B cell (primary cell): Measurements from ENCODE around the gene MBP. TPM values are rescaled to one million over a fixed set of nuclear protein-coding genes. Genes with fewer than 3 reads are reported as not detected.

ENCODE experiments used
- ATAC-seq: fragments of 200-7000 bp; cut with Tn5 transposase; one replicate; pipeline ENCODE4 v1.10.0; 2021; ENCODE audit warnings: low read depth, mild to moderate bottlenecking, moderate number of reproducible peaks, moderate library complexity
- CTCF ChIA-PET: fragments of 350-600 bp; sonication (Branson Sonifier 250); formaldehyde crosslinking; loops from one replicate; lab custom pipeline; 2021; ENCODE audit warnings: antibody characterized with exemption, inconsistent platforms; lab: Charles Lee
- POLR2A ChIA-PET: fragments of 350-600 bp; sonication (Branson Sonifier 250); formaldehyde crosslinking; loops from one replicate; lab custom pipeline; 2021; ENCODE audit warnings: antibody characterized with exemption; lab: Charles Lee
- DNase-seq: peaks from one replicate; pipeline ENCODE4 v3.0.0; 2013
- H2AFZ ChIP-seq: 2 replicates; pipeline ENCODE4 v1.6.1; 2012; ENCODE audit warnings: mild to moderate bottlenecking, low read depth, low read length; ENCODE audit not compliant: insufficient read depth, poor library complexity, severe bottlenecking
- H3K27ac ChIP-seq, 2 donors: 1 replicate in 1 of 2; 2 replicates in 1 of 2; pipeline ENCODE4 v1.5.1; 2012 to 2013; ENCODE audit warnings: low read length in 2 of 2, mild to moderate bottlenecking in 2 of 2, moderate library complexity in 1 of 2
- H3K27me3 ChIP-seq, 4 experiments: fragments of 200-600 bp in 1 of 4; sonication (generic) in 1 of 4; replicated peaks in 1 of 4; 1 replicate in 2 of 4; 2 replicates in 2 of 4; pipeline versions ENCODE4 v1.6.1 to v1.7.0; 2013 to 2016; ENCODE audit warnings: low read length in 3 of 4, mild to moderate bottlenecking in 2 of 4, mixed read lengths in 1 of 4, moderate library complexity in 1 of 4; ENCODE audit not compliant: insufficient read depth in 4 of 4, control insufficient read depth in 3 of 4; ENCODE audit errors: control extremely low read depth in 1 of 4
- H3K36me3 ChIP-seq, 2 experiments: replicated peaks in 1 of 2; 1 replicate in 1 of 2; 2 replicates in 1 of 2; pipeline versions ENCODE4 v1.6.1 to v1.7.1; 2013; ENCODE audit warnings: low read length in 1 of 2; ENCODE audit not compliant: insufficient read depth in 2 of 2, control insufficient read depth in 1 of 2; ENCODE audit errors: control extremely low read depth in 1 of 2, extremely low read depth in 1 of 2
- H3K4me1 ChIP-seq, 2 donors: fragments of 200-600 bp in 1 of 2; sonication (generic) in 1 of 2; 1 replicate in 1 of 2; 2 replicates in 1 of 2; pipeline versions ENCODE4 v1.5.1 to v1.6.1; 2013 to 2017; ENCODE audit warnings: low read length in 2 of 2; ENCODE audit not compliant: control insufficient read depth in 2 of 2, insufficient read depth in 2 of 2
- H3K4me2 ChIP-seq: replicated peaks from 2 replicates; pipeline ENCODE3; 2012; ENCODE audit warnings: mild to moderate bottlenecking, low read depth, low read length; ENCODE audit not compliant: poor library complexity, severe bottlenecking
- H3K4me3 ChIP-seq, 5 experiments: fragments of 200-600 bp in 1 of 5; sonication (generic) in 1 of 5; 1 replicate in 3 of 5; 2 replicates in 2 of 5; pipeline versions ENCODE4 v1.5.1 to v1.7.0; 2011 to 2016; ENCODE audit warnings: low read length in 4 of 5, mild to moderate bottlenecking in 4 of 5, low read depth in 2 of 5, control low read depth in 1 of 5, moderate library complexity in 1 of 5; ENCODE audit not compliant: insufficient read depth in 1 of 5; ENCODE audit errors: control extremely low read depth in 1 of 5, extremely low read depth in 1 of 5
- H3K79me2 ChIP-seq: fragments of 200-600 bp; sonication (generic); one replicate; pipeline ENCODE4 v1.6.0; 2016; ENCODE audit warnings: low read length; ENCODE audit not compliant: control insufficient read depth, insufficient read depth
- H3K9ac ChIP-seq: fragments of 200-600 bp; sonication (generic); 2 replicates; pipeline ENCODE4 v1.6.1; 2017; ENCODE audit warnings: mild to moderate bottlenecking, low read length, moderate library complexity
- H3K9me3 ChIP-seq, 3 donors: one replicate each; pipeline versions ENCODE4 v1.6.1 to v1.7.1; 2013; ENCODE audit warnings: low read length in 2 of 3; ENCODE audit not compliant: control insufficient read depth in 2 of 3, insufficient read depth in 1 of 3; ENCODE audit errors: control extremely low read depth in 1 of 3
- H4K20me1 ChIP-seq: 2 replicates; pipeline ENCODE4 v1.6.0; 2012; ENCODE audit warnings: mild to moderate bottlenecking, low read length; ENCODE audit not compliant: insufficient read depth, control insufficient read depth, poor library complexity, severe bottlenecking
- H3K27ac Mint-ChIP-seq: one replicate; pipeline ENCODE4 v1.8.0; 2021; ENCODE audit warnings: mixed read lengths
- H3K27me3 Mint-ChIP-seq: one replicate; pipeline ENCODE4 v1.8.0; 2021; ENCODE audit warnings: mixed read lengths
- H3K4me1 Mint-ChIP-seq: one replicate; pipeline ENCODE4 v1.8.0; 2021; ENCODE audit warnings: mixed read lengths
- H3K4me3 Mint-ChIP-seq: one replicate; pipeline ENCODE4 v1.8.0; 2021; ENCODE audit warnings: mixed read lengths
- H3K9me3 Mint-ChIP-seq: one replicate; pipeline ENCODE4 v1.8.0; 2022; ENCODE audit warnings: mixed read lengths; ENCODE audit not compliant: insufficient read depth
- EZH2 ChIP-seq: IDR thresholded peaks from 2 replicates; pipeline ENCODE4 v1.6.1; 2012; ENCODE audit warnings: borderline replicate concordance, low read depth, mild to moderate bottlenecking, moderate library complexity, low read length; ENCODE audit not compliant: insufficient read depth, poor library complexity, severe bottlenecking
- WGBS: methylation state at CpG from one replicate; pipeline ENCODE4 v1.1.5; 2013; ENCODE audit warnings: missing lambda C conversion rate; ENCODE audit not compliant: insufficient coverage; 5-methylcytosine and 5-hydroxymethylcytosine counted together
- intact Hi-C: fragments of 100-400 bp; cut with micrococcal nuclease; formaldehyde crosslinking; loops from one replicate; pipeline ENCODE4 v1.10.0; 2022
- polyA plus RNA-seq: library from polyadenylated mRNA; depleted of rRNA; stranded (reverse); fragments of >200 nt; gene quantifications from 2 replicates; pipeline ENCODE4 v1.2.3, GENCODE V29; 2012
- total RNA-seq, 2 donors: library from RNA; stranded (reverse); fragments of 120-200 nt in 1 of 2; gene quantifications; 1 replicate in 1 of 2; 2 replicates in 1 of 2; pipeline versions ENCODE4 v1.2.3 to v1.2.4, GENCODE V29; 2013 to 2022
- TF ChIP-seq, protein P1 (sequence below): fragments of 200-600 bp; IDR thresholded peaks from one replicate; pipeline ENCODE4 v1.8.0; 2022; ENCODE audit warnings: antibody characterized with exemption, mild to moderate bottlenecking

Gene MBP
- total and polyA plus RNA-seq, 2 donors (not counting 1 experiment from before 2014, with no cell fraction given) = 30.1 to 192 TPM

- no peaks in the 10 kb centered on the region for H3K9me3 ChIP-seq
- CTCF ChIA-PET = interaction anchor here (1.9 to 3.0 kb wide), 3 partner anchors 29 to 98 kb away, joined by 4 to 14 read pairs (median 5); no protein-coding TSS in a partner anchor
- H3K4me3 ChIP-seq = no peak overlapping the region
- Mint-ChIP-seq H3K4me1 (peaks cover 63% of the 10 kb centered on the region), H3K9me3 (no peaks in the 10 kb centered on the region), H3K4me3 (peak overlapping the region; percentile 71), H3K27ac (peak overlapping the region; percentile 32), H3K27me3 (no peaks in the 10 kb centered on the region)
- peaks cover 0 to 42% of the 10 kb centered on the region in 2 experiments for H3K36me3 ChIP-seq
- POLR2A ChIA-PET = interaction anchor here (0.5 to 0.6 kb wide), 2 partner anchors 13 to 42 kb away, joined by 3 to 5 read pairs; no protein-coding TSS in a partner anchor
- DNase-seq (no peak), ATAC-seq (no peak)
- H3K79me2 ChIP-seq = peaks cover 97% of the 10 kb centered on the region
- peaks cover 54 to 62% of the 10 kb centered on the region in 2 donors for H3K4me1 ChIP-seq
- H3K4me2 ChIP-seq = peak overlapping the region; percentile 45
- H3K27ac ChIP-seq = no peak overlapping the region
- intact Hi-C loops = loop anchor here (5.0 kb wide), 1 partner anchor 34 kb away; the partner anchor contains the start of gene MBP
- H3K9ac ChIP-seq = no peak overlapping the region
- peaks cover 53% of the 10 kb centered on the region for H4K20me1 ChIP-seq
- H2AFZ ChIP-seq = no peak overlapping the region
- 52% methylated on average over 13 of the region's 17 CpGs for WGBS
- TF ChIP-seq, protein P1, sequence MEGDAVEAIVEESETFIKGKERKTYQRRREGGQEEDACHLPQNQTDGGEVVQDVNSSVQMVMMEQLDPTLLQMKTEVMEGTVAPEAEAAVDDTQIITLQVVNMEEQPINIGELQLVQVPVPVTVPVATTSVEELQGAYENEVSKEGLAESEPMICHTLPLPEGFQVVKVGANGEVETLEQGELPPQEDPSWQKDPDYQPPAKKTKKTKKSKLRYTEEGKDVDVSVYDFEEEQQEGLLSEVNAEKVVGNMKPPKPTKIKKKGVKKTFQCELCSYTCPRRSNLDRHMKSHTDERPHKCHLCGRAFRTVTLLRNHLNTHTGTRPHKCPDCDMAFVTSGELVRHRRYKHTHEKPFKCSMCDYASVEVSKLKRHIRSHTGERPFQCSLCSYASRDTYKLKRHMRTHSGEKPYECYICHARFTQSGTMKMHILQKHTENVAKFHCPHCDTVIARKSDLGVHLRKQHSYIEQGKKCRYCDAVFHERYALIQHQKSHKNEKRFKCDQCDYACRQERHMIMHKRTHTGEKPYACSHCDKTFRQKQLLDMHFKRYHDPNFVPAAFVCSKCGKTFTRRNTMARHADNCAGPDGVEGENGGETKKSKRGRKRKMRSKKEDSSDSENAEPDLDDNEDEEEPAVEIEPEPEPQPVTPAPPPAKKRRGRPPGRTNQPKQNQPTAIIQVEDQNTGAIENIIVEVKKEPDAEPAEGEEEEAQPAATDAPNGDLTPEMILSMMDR = no peak
- TF ChIP-seq EZH2 = no peak
- no peaks in the 10 kb centered on the region for H3K27me3 ChIP-seq
These were observed 33.9 kb downstream of the MBP start for GRCh38 chr18:77098538-77099174.

DNA sequence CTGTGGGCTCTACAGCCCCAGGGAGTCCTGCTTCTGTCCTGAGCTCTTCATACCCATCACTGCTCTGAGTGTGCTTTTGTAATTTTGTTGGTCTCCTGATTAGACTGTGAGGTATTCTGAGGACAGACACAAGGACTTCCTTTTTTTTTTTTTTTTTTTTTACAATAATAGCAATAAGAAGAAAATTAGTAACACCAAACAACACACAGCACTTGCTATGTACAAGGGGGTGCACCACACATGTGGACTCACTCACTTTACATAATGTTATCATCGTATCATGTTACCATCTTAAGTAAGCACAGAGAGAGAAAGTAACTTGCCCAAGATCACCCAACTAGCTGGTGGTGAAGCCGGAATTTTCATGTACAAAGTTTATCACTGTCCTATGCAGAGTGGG lies 34.6 kb downstream of the MBP start:
- Histone ChIP-seq H3K27me3 (no peaks in the 10 kb centered on the region), H3K9me3 (no peaks in the 10 kb centered on the region), H3K4me1 (peaks cover 51 to 56% of the 10 kb centered on the region in 2 donors), H3K79me2 (peaks cover 100% of the 10 kb centered on the region), H3K4me3 (no peak overlapping the region), H3K27ac (no peak overlapping the region), H2AFZ (no peak overlapping the region), H3K36me3 (peaks cover 0 to 35% of the 10 kb centered on the region in 2 experiments), H3K9ac (no peak overlapping the region), H3K4me2 (peak overlapping the region; percentile 45), H4K20me1 (peaks cover 59% of the 10 kb centered on the region)
- ChIA-PET POLR2A (interaction anchor here (0.5 to 0.7 kb wide), 4 partner anchors 11 to 42 kb away, joined by 3 to 6 read pairs (median 6); no protein-coding TSS in a partner anchor), CTCF (interaction anchor here (1.0 to 3.0 kb wide), 5 partner anchors 9 to 97 kb away, joined by 4 to 14 read pairs (median 5); no protein-coding TSS in a partner anchor)
- ATAC-seq (no peak), DNase-seq (no peak)
- H3K27ac Mint-ChIP-seq = no peak overlapping the region
- no peak overlapping the region for H3K4me3 Mint-ChIP-seq
- H3K9me3 Mint-ChIP-seq = no peaks in the 10 kb centered on the region
- H3K4me1 Mint-ChIP-seq = peaks cover 60% of the 10 kb centered on the region
- H3K27me3 Mint-ChIP-seq = no peaks in the 10 kb centered on the region
- intact Hi-C loops = loop anchor here (5.0 kb wide), 1 partner anchor 34 kb away; the partner anchor contains the start of gene MBP
- TF ChIP-seq EZH2 = no peak
- TF ChIP-seq, protein P1 = no peak
- no CpG with 5 or more reads among the region's 2 CpGs for WGBS
